H9 (cell line): ENCODE results near the gene WFIKKN1. TPM values are rescaled to one million over a fixed set of nuclear protein-coding genes. Genes with fewer than 3 reads are reported as not detected.

Experiments
- DNase-seq: peaks from one replicate; pipeline ENCODE4 v3.0.0-alpha.2; 2017
- H2AFZ ChIP-seq: one replicate; pipeline ENCODE4 v1.6.1; 2013; ENCODE audit warnings: mild to moderate bottlenecking, low read length, control low read depth, moderate library complexity
- H2AK5ac ChIP-seq: 2 replicates; pipeline ENCODE4 v1.6.1; 2013; ENCODE audit warnings: low read length, control low read depth, mixed read lengths; ENCODE audit not compliant: insufficient read length
- H2BK120ac ChIP-seq: one replicate; pipeline ENCODE4 v1.6.1; 2013; ENCODE audit warnings: low read depth, mild to moderate bottlenecking, low read length, control low read depth, inconsistent platforms; ENCODE audit not compliant: poor library complexity, severe bottlenecking
- H2BK12ac ChIP-seq: 2 replicates; pipeline ENCODE4 v1.6.1; 2013; ENCODE audit warnings: low read length, control low read depth, mixed read lengths, low read depth; ENCODE audit not compliant: insufficient read length
- H2BK15ac ChIP-seq: 2 replicates; pipeline ENCODE4 v1.6.1; 2013; ENCODE audit warnings: low read depth, low read length, control low read depth
- H2BK20ac ChIP-seq: one replicate; pipeline ENCODE4 v1.6.1; 2013; ENCODE audit warnings: low read depth, mild to moderate bottlenecking, low read length, control low read depth, inconsistent platforms; ENCODE audit not compliant: poor library complexity, severe bottlenecking
- H2BK5ac ChIP-seq: 2 replicates; pipeline ENCODE4 v1.6.1; 2013; ENCODE audit warnings: low read length, control low read depth, mixed read lengths; ENCODE audit not compliant: insufficient read length
- H3K14ac ChIP-seq: 2 replicates; pipeline ENCODE4 v1.6.1; 2013; ENCODE audit warnings: low read length, control low read depth; ENCODE audit not compliant: insufficient read depth
- H3K18ac ChIP-seq: 2 replicates; pipeline ENCODE4 v1.6.1; 2013; ENCODE audit warnings: low read depth, mild to moderate bottlenecking, mixed read lengths, low read length, control low read depth; ENCODE audit not compliant: insufficient read length
- H3K23ac ChIP-seq: 2 replicates; pipeline ENCODE4 v1.6.1; 2013; ENCODE audit warnings: low read length, control low read depth, mixed read lengths, low read depth; ENCODE audit not compliant: insufficient read length
- H3K23me2 ChIP-seq: 2 replicates; pipeline ENCODE4 v1.6.1; 2013; ENCODE audit warnings: low read depth, mild to moderate bottlenecking, mixed read lengths, low read length, control low read depth; ENCODE audit not compliant: insufficient read length, poor library complexity, severe bottlenecking
- H3K27ac ChIP-seq: 2 replicates; pipeline ENCODE4 v1.5.1; 2013; ENCODE audit warnings: low read length, control low read depth, mixed read lengths, low read depth; ENCODE audit not compliant: insufficient read length
- H3K27me3 ChIP-seq: 2 replicates; pipeline ENCODE4 v1.6.1; 2013; ENCODE audit warnings: low read length, control low read depth, inconsistent platforms; ENCODE audit not compliant: insufficient read depth
- H3K4ac ChIP-seq: 2 replicates; pipeline ENCODE4 v1.6.1; 2013; ENCODE audit warnings: low read depth, mild to moderate bottlenecking, control low read depth, inconsistent platforms, low read length, moderate library complexity
- H3K4me1 ChIP-seq: 2 replicates; pipeline ENCODE4 v1.6.1; 2013; ENCODE audit warnings: low read length, control low read depth, inconsistent platforms; ENCODE audit not compliant: insufficient read depth
- H3K4me2 ChIP-seq: 2 replicates; pipeline ENCODE4 v1.6.1; 2013; ENCODE audit warnings: low read length, control low read depth, mixed read lengths; ENCODE audit not compliant: insufficient read length, insufficient read depth
- H3K56ac ChIP-seq: 2 replicates; pipeline ENCODE4 v1.6.1; 2013; ENCODE audit warnings: low read depth, mild to moderate bottlenecking, mixed read lengths, low read length, control low read depth; ENCODE audit not compliant: insufficient read length
- H3K79me1 ChIP-seq: 2 replicates; pipeline ENCODE4 v1.6.1; 2013; ENCODE audit warnings: low read depth, mild to moderate bottlenecking, moderate library complexity, low read length, control low read depth, inconsistent platforms; ENCODE audit not compliant: insufficient read depth, poor library complexity, severe bottlenecking
- H3K79me2 ChIP-seq: 2 replicates; pipeline ENCODE4 v1.6.1; 2013; ENCODE audit warnings: low read length, control low read depth, inconsistent platforms; ENCODE audit not compliant: insufficient read depth
- H3K9ac ChIP-seq: 2 replicates; pipeline ENCODE4 v1.6.1; 2013; ENCODE audit warnings: low read length, control low read depth, mixed read lengths; ENCODE audit not compliant: insufficient read length; ENCODE audit errors: extremely low read depth
- H3K9me3 ChIP-seq: one replicate; pipeline ENCODE4 v1.6.1; 2013; ENCODE audit warnings: low read depth, low read length, inconsistent platforms; ENCODE audit not compliant: control insufficient read depth
- H3T11ph ChIP-seq: one replicate; pipeline ENCODE4 v1.6.1; 2013; ENCODE audit warnings: mild to moderate bottlenecking, low read length, control low read depth, inconsistent platforms
- H4K20me1 ChIP-seq: one replicate; pipeline ENCODE4 v1.6.1; 2013; ENCODE audit not compliant: control insufficient read depth, insufficient read length, insufficient read depth
- H4K5ac ChIP-seq: 2 replicates; pipeline ENCODE4 v1.6.1; 2013; ENCODE audit warnings: low read depth, mild to moderate bottlenecking, mixed read lengths, low read length, control low read depth; ENCODE audit not compliant: insufficient read length
- H4K8ac ChIP-seq: replicated peaks from 2 replicates; pipeline ENCODE4 v1.6.1; 2013; ENCODE audit warnings: low read length, control low read depth, mixed read lengths, low read depth; ENCODE audit not compliant: insufficient read length
- H4K91ac ChIP-seq: 2 replicates; pipeline ENCODE4 v1.6.1; 2013; ENCODE audit warnings: low read depth, mild to moderate bottlenecking, moderate library complexity, mixed read lengths, low read length, control low read depth; ENCODE audit not compliant: insufficient read length
- H3K27ac Mint-ChIP-seq, 3 experiments: 2 replicates in 2 of 3; 3 replicates in 1 of 3; pipeline ENCODE4 v1.8.0; 2020 to 2021; ENCODE audit warnings: mixed read lengths in 3 of 3, mild to moderate bottlenecking in 1 of 3, moderate library complexity in 1 of 3
- H3K27me3 Mint-ChIP-seq: 2 replicates; pipeline ENCODE4 v1.8.0; 2021; ENCODE audit warnings: low read depth, mild to moderate bottlenecking, moderate library complexity, mixed read lengths
- H3K36me3 Mint-ChIP-seq, 3 experiments: 2 replicates in 2 of 3; 3 replicates in 1 of 3; pipeline ENCODE4 v1.8.0; 2020 to 2021; ENCODE audit warnings: low read depth in 3 of 3, mixed read lengths in 3 of 3; ENCODE audit not compliant: insufficient read depth in 1 of 3
- H3K4me1 Mint-ChIP-seq, 2 experiments: 2 replicates each; pipeline ENCODE4 v1.8.0; 2020; ENCODE audit warnings: mixed read lengths in 2 of 2
- H3K4me3 Mint-ChIP-seq, 2 experiments: 2 replicates in 1 of 2; 3 replicates in 1 of 2; pipeline ENCODE4 v1.8.0; 2020 to 2021; ENCODE audit warnings: mild to moderate bottlenecking in 2 of 2, mixed read lengths in 2 of 2, moderate library complexity in 1 of 2
- H3K9me3 Mint-ChIP-seq, 2 experiments: 2 replicates in 1 of 2; 3 replicates in 1 of 2; pipeline ENCODE4 v1.8.0; 2020; ENCODE audit warnings: mild to moderate bottlenecking in 2 of 2, mixed read lengths in 2 of 2, moderate library complexity in 1 of 2
- CTCF ChIP-seq: fragments of 200-600 bp; sonication (generic); conservative IDR thresholded peaks from 3 replicates; pipeline ENCODE4 v1.8.0; 2021; ENCODE audit warnings: antibody characterized with exemption, mild to moderate bottlenecking
- WGBS: extraction: QIAGEN DNeasy Blood & Tissue Kit; methylation state at CpG from one replicate; pipeline ENCODE4 v1.1.7; 2013; ENCODE audit warnings: missing lambda C conversion rate, low lambda C conversion rate, mixed read lengths; ENCODE audit not compliant: insufficient read length; ENCODE audit errors: extremely low coverage; 5-methylcytosine and 5-hydroxymethylcytosine counted together
- total RNA-seq: library from RNA; stranded (reverse); gene quantifications from 2 replicates; pipeline ENCODE4 v1.2.1, GENCODE V29; 2021

WFIKKN1 gene
- total RNA-seq, 1 experiment from 2014 or later: 8.3 TPM

GRCh38 chr16:654034-654433 lies 23.2 kb downstream of the WFIKKN1 start:
- no peaks in the 10 kb centered on the region for H3K9me3 ChIP-seq
- H4K8ac ChIP-seq: no peak overlapping the region
- H4K5ac ChIP-seq: no peak overlapping the region
- no peak overlapping the region for H3K56ac ChIP-seq
- H2AK5ac ChIP-seq: no peak overlapping the region
- no peaks in the 10 kb centered on the region for H3K23me2 ChIP-seq
- no peak overlapping the region for H3K27ac Mint-ChIP-seq
- H3K9ac ChIP-seq: no peak overlapping the region
- H2BK15ac ChIP-seq: no peak overlapping the region
- no peaks in the 10 kb centered on the region for H3K9me3 Mint-ChIP-seq
- H3K4me1 ChIP-seq: no peaks in the 10 kb centered on the region
- no peak for TF ChIP-seq CTCF
- H2BK5ac ChIP-seq: no peak overlapping the region
- H3K36me3 Mint-ChIP-seq: peaks cover 0 to 2% (median 0%) of the 10 kb centered on the region in 3 experiments; a peak in 1 of 7 replicates
- H4K91ac ChIP-seq: no peak overlapping the region
- no peaks in the 10 kb centered on the region for H3K79me2 ChIP-seq
- no peak for DNase-seq
- H3K4me1 Mint-ChIP-seq: peaks cover 0 to 4% of the 10 kb centered on the region in 2 experiments; a peak in 1 of 4 replicates
- no peaks in the 10 kb centered on the region for H3K27me3 Mint-ChIP-seq
- no peak overlapping the region for H2BK12ac ChIP-seq
- no peak overlapping the region for H2BK120ac ChIP-seq
- H3K14ac ChIP-seq: no peak overlapping the region
- H3K4me2 ChIP-seq: no peak overlapping the region
- no peak overlapping the region for H2AFZ ChIP-seq
- H3K4ac ChIP-seq: no peak overlapping the region
- no peaks in the 10 kb centered on the region for H3K27me3 ChIP-seq
- H3K18ac ChIP-seq: no peak overlapping the region
- H3T11ph ChIP-seq: no peak overlapping the region
- no peak overlapping the region for H3K27ac ChIP-seq
- no peaks in the 10 kb centered on the region for H3K79me1 ChIP-seq
- no peak overlapping the region for H3K4me3 Mint-ChIP-seq
- H4K20me1 ChIP-seq: no peaks in the 10 kb centered on the region
- no peak overlapping the region for H3K23ac ChIP-seq
- H2BK20ac ChIP-seq: no peak overlapping the region
- no CpG with 5 or more reads among the region's 12 CpGs for WGBS
